ENCODE measurements around the gene GALNT6.
A peak's percentile ranks its signal among the peaks of the same experiment; 100 is the strongest.

Gene GALNT6

GRCh38 chr12:51391283-51392123, at the start of gene GALNT6:
GALNT6 (minus strand) TSS chr12:51391406; CDS start chr12:51379781, 11,625 bp downstream.
- DNase-seq (ENCODE audit: low read depth in 2 of 2) = peak; percentile 65 to 67

GRCh38 chr12:51439330-51439729, 48.1 kb upstream of the GALNT6 start:
- no peak for DNase-seq (ENCODE audit: low read depth in 2 of 2)

GRCh38 chr12:51437431-51437830, 46.2 kb upstream of the GALNT6 start:
- no peak for DNase-seq (ENCODE audit: low read depth in 2 of 2)

GRCh38 chr12:51434305-51434704, 43.1 kb upstream of the GALNT6 start:
- DNase-seq (ENCODE audit: low read depth in 2 of 2) = no peak

- no peak for DNase-seq (ENCODE audit: low read depth in 2 of 2)
These were observed 41.7 kb upstream of the GALNT6 start for GRCh38 chr12:51432921-51433320.

GRCh38 chr12:51430196-51430895, 39.1 kb upstream of the GALNT6 start:
- no peak for DNase-seq (ENCODE audit: low read depth in 2 of 2)

GRCh38 chr12:51429700-51430099, 38.5 kb upstream of the GALNT6 start:
- no peak for DNase-seq (ENCODE audit: low read depth in 2 of 2)

- no peak for DNase-seq (ENCODE audit: low read depth in 2 of 2)
These were observed 37.0 kb upstream of the GALNT6 start for GRCh38 chr12:51428256-51428655.

- DNase-seq (ENCODE audit: low read depth in 2 of 2) = peak; percentile 78 to 81
These were observed 33.7 kb upstream of the GALNT6 start, which contains the start of gene SLC4A8 for GRCh38 chr12:51424662-51425539. SLC4A8 (plus strand) TSS chr12:51424831; CDS start chr12:51424988, 157 bp downstream.

- DNase-seq (ENCODE audit: low read depth in 2 of 2) = no peak
These were observed 33.0 kb upstream of the GALNT6 start for GRCh38 chr12:51424094-51424661.

- no peak for DNase-seq (ENCODE audit: low read depth in 2 of 2)
These were observed 30.2 kb upstream of the GALNT6 start for GRCh38 chr12:51421266-51421884.

GRCh38 chr12:51419425-51420193, 28.4 kb upstream of the GALNT6 start:
- DNase-seq (ENCODE audit: low read depth in 2 of 2) = no peak

- no peak for DNase-seq (ENCODE audit: low read depth in 2 of 2)
These were observed 26.6 kb upstream of the GALNT6 start for GRCh38 chr12:51417826-51418225.

- no peak for DNase-seq (ENCODE audit: low read depth in 2 of 2)
These were observed 24.7 kb upstream of the GALNT6 start for GRCh38 chr12:51415931-51416330.

- DNase-seq (ENCODE audit: low read depth in 2 of 2) = no peak
These were observed 22.6 kb upstream of the GALNT6 start for GRCh38 chr12:51413791-51414190.

GRCh38 chr12:51413149-51413548, 21.9 kb upstream of the GALNT6 start:
- no peak for DNase-seq (ENCODE audit: low read depth in 2 of 2)

- DNase-seq (ENCODE audit: low read depth in 2 of 2) = no peak
These were observed 18.6 kb upstream of the GALNT6 start for GRCh38 chr12:51409846-51410245.

GRCh38 chr12:51407604-51408003, 16.4 kb upstream of the GALNT6 start:
- DNase-seq (ENCODE audit: low read depth in 2 of 2) = no peak

- DNase-seq (ENCODE audit: low read depth in 2 of 2) = no peak
These were observed 15.7 kb upstream of the GALNT6 start for GRCh38 chr12:51406859-51407258.

GRCh38 chr12:51406290-51406689, 15.1 kb upstream of the GALNT6 start:
- DNase-seq (ENCODE audit: low read depth in 2 of 2) = no peak
